Heart right ventricle (tissue), 16 donors: Measurements from ENCODE around the gene SLC35G4. TPM values are rescaled to one million over a fixed set of nuclear protein-coding genes. Genes with fewer than 3 reads are reported as not detected.
"Not testable (repeated sequence)": the region's sequence is repeated elsewhere in the genome, so short reads cannot be mapped to it uniquely, and the experiment has no call there.

Source experiments
- ATAC-seq, 8 donors: fragments of 200-7000 bp; cut with Tn5 transposase; one replicate each; pipeline ENCODE4 v1.9.1; 2020; ENCODE audit warnings: mild to moderate bottlenecking in 8 of 8, moderate library complexity in 8 of 8, moderate number of reproducible peaks in 1 of 8
- DNase-seq, 2 donors: peaks; one replicate each; pipeline ENCODE4 v3.0.0-alpha.2; 2020
- H3K27ac ChIP-seq, 10 donors: fragments of 200-600 bp; sonication (generic) in 2 of 10; one replicate each; pipeline versions ENCODE4 v1.5.0 to v1.8.0; 2020 to 2022; ENCODE audit warnings: mild to moderate bottlenecking in 3 of 10
- H3K27me3 ChIP-seq, 7 donors: fragments of 200-600 bp; one replicate each; pipeline ENCODE4 v1.8.0; 2021 to 2022; ENCODE audit warnings: mild to moderate bottlenecking in 2 of 7
- H3K36me3 ChIP-seq, 9 donors: fragments of 200-600 bp; sonication (generic) in 1 of 9; one replicate each; pipeline versions ENCODE4 v1.5.0 to v1.8.0; 2020 to 2022; ENCODE audit warnings: mild to moderate bottlenecking in 2 of 9
- H3K4me1 ChIP-seq, 9 donors: fragments of 200-600 bp; sonication (generic) in 1 of 9; one replicate each; pipeline versions ENCODE4 v1.5.0 to v1.8.0; 2020 to 2022; ENCODE audit warnings: mild to moderate bottlenecking in 4 of 9
- H3K4me3 ChIP-seq, 10 donors: fragments of 200-600 bp; sonication (generic) in 2 of 10; one replicate each; pipeline versions ENCODE4 v1.5.0 to v1.8.0; 2020 to 2022; ENCODE audit warnings: mild to moderate bottlenecking in 7 of 10, moderate library complexity in 2 of 10
- H3K9me3 ChIP-seq, 11 donors: fragments of 200-600 bp in 10 of 11; sonication (generic) in 2 of 11; one replicate each; pipeline versions ENCODE4 v1.5.0 to v1.8.0; 2013 to 2022; ENCODE audit warnings: mild to moderate bottlenecking in 2 of 11, control low read depth in 1 of 11, moderate library complexity in 1 of 11
- CTCF ChIP-seq, 9 donors: fragments of 200-600 bp; sonication (generic) in 2 of 9; IDR thresholded peaks; one replicate each; pipeline versions ENCODE4 v1.5.0 to v1.8.0; 2021 to 2022; ENCODE audit warnings: antibody characterized with exemption in 9 of 9, mild to moderate bottlenecking in 5 of 9, moderate library complexity in 1 of 9
- WGBS, 2 donors: extraction: QIAGEN DNeasy Blood & Tissue Kit; methylation state at CpG; one replicate each; pipeline ENCODE4 v1.1.7; 2013; ENCODE audit warnings: inconsistent platforms in 1 of 2; 5-methylcytosine and 5-hydroxymethylcytosine counted together
- intact Hi-C, 10 donors: fragments of 100-400 bp; cut with DNase I; formaldehyde crosslinking; loops; one replicate each; pipeline versions ENCODE4 v1.11.1 to v1.14.2; 2022
- polyA plus RNA-seq, 2 donors: library from polyadenylated mRNA; stranded (reverse); fragments of 200-250 nt; gene quantifications; one replicate each; pipeline ENCODE4 v1.2.3, GENCODE V29; 2013
- total RNA-seq, 10 donors: library from RNA; stranded (reverse); fragmentation: NEBNext Ultra II Directional in 3 of 10; extraction: Animal tissue kit (Norgen Biotek cat#: 25700) in 3 of 10; gene quantifications; one replicate each; pipeline versions ENCODE4 v1.2.1 to v1.2.4, GENCODE V29; 2021 to 2023
- donor health status: Arrhythmogenic right ventricular cardiomyopathy.
- donor health status: ischemic (EF 13 %, LVEDD 7.1; RV severe dilation, severe dysfunction).
- donor health status: healthy with polysubstance abuse.
- donor health status: DM: no; HTN: yes; CAD: no.
- donor health status: DM: no; HTN: no; CAD: no.
- donor health status: ischemic (EF 25% LVEDD 6.9; RV normal size, moderate dysfunction).
- donor health status: ischemic (EF 25% LVEDD 5.7; RV mildly dilated, moderate dysfunction).
- donor health status: healthy.
- donor health status: DM: yes; HTN: yes; CAD: no.
- donor health status: Ischemic cardiomyopathy.
- donor health status: ischemic (EF 35%, LVEDD 5.7; RV mildly dilated, moderate dysfunction).
- donor health status: nonischemic (EF 11% LVEDD 7.7; RV severe dilation, severe dysfunction).
- donor health status: DM: yes; HTN: yes; CAD: no.
- donor health status: PGD.
- donor health status: ischemic (EF 29% LVEDD 5.4; RV normal size, mild dysfunction).
- donor health status: nonischemic (EF 23%, LVEDD 6.1; RV moderate dilation, normal function).

Gene SLC35G4
- total and polyA plus RNA-seq, 12 donors: not detected

- DNase-seq, H3K4me3 ChIP-seq, H3K4me1 ChIP-seq, H3K27ac ChIP-seq, H3K36me3 ChIP-seq, H3K27me3 ChIP-seq, ATAC-seq, intact Hi-C loops: not testable (repeated sequence)
- 94 to 96% methylated on average over 26 of the region's 26 CpGs for WGBS, 2 donors
- H3K9me3 ChIP-seq: peaks cover 0 to 21% (median 0%) of the 10 kb centered on the region in 11 donors
These were observed 38.4 kb downstream of the SLC35G4 start for GRCh38 chr18:11647804-11648203.

- H3K27me3 ChIP-seq: peaks cover 0 to 8% (median 5%) of the 10 kb centered on the region in 7 donors
- intact Hi-C loops: loop anchor here in 4 of 10 donors (10.0 kb wide), 3 partner anchors 215 to 385 kb away; no protein-coding TSS in a partner anchor
- ATAC-seq: no peak
These were observed 40.4 kb downstream of the SLC35G4 start for GRCh38 chr18:11649839-11650238.

GRCh38 chr18:11651899-11652298 is 42.5 kb downstream of the SLC35G4 start:
- Histone ChIP-seq H3K9me3 (peaks cover 0 to 21% (median 0%) of the 10 kb centered on the region in 11 donors), H3K36me3 (no peaks in the 10 kb centered on the region), H3K27ac (no peak overlapping the region), H3K27me3 (peaks cover 0 to 24% (median 9%) of the 10 kb centered on the region in 7 donors), H3K4me1 (peaks cover 0 to 7% (median 0%) of the 10 kb centered on the region in 9 donors), H3K4me3 (no peak overlapping the region)
- ATAC-seq (no peak), DNase-seq (no peak)
- TF ChIP-seq CTCF (IDR thresholded peaks at IDR 0.05): no peak
- 71 to 73% methylated on average over 3 of the region's 3 CpGs for WGBS, 2 donors
- intact Hi-C loops: loop anchor here in 4 of 10 donors (10.0 kb wide), 3 partner anchors 213 to 383 kb away; no protein-coding TSS in a partner anchor

More at GRCh38 chr18:11649839-11650238, 40.4 kb downstream of the SLC35G4 start:
- TF ChIP-seq CTCF (IDR thresholded peaks at IDR 0.05): no peak
- H3K9me3 ChIP-seq: peaks cover 0 to 21% (median 0%) of the 10 kb centered on the region in 11 donors
- WGBS, 2 donors: 73 to 74% methylated on average over 4 of the region's 4 CpGs
- H3K27ac ChIP-seq: no peak overlapping the region
- no peaks in the 10 kb centered on the region for H3K36me3 ChIP-seq
- H3K4me1 ChIP-seq: no peaks in the 10 kb centered on the region
- no peak overlapping the region for H3K4me3 ChIP-seq
- no peak for DNase-seq

GRCh38 chr18:11653521-11653920 is 44.1 kb downstream of the SLC35G4 start:
- 82 to 88% methylated on average over 10 of the region's 10 CpGs for WGBS, 2 donors

More at GRCh38 chr18:11653521-11653920, 44.1 kb downstream of the SLC35G4 start:
- Histone ChIP-seq H3K27me3 (peaks cover 0 to 29% (median 23%) of the 10 kb centered on the region in 7 donors), H3K36me3 (no peaks in the 10 kb centered on the region), H3K4me3 (no peak overlapping the region), H3K4me1 (peaks cover 0 to 7% (median 0%) of the 10 kb centered on the region in 9 donors), H3K9me3 (peaks cover 0 to 20% (median 0%) of the 10 kb centered on the region in 11 donors), H3K27ac (no peak overlapping the region)
- DNase-seq (no peak), ATAC-seq (no peak)
- TF ChIP-seq CTCF (IDR thresholded peaks at IDR 0.05): no peak
- intact Hi-C loops: loop anchor here in 4 of 10 donors (10.0 kb wide), 3 partner anchors 211 to 381 kb away; no protein-coding TSS in a partner anchor
